SK-N-MC (cell line): Measurements from ENCODE around the gene GABRB2.

Experiments used
- EZH2 ChIP-seq: fragments of 200-600 bp; sonication (generic); IDR thresholded peaks from one replicate; pipeline ENCODE4 v1.6.1; 2017; ENCODE audit warnings: antibody characterized with exemption
- FOXP2 ChIP-seq: optimal IDR thresholded peaks from 2 replicates; pipeline ENCODE3; 2011; ENCODE audit warnings: mild to moderate bottlenecking, moderate library complexity; ENCODE audit not compliant: insufficient read depth; ENCODE audit errors: extremely low read length, control extremely low read depth
- POLR2AphosphoS5 ChIP-seq: IDR thresholded peaks from 2 replicates; pipeline ENCODE4 v1.6.1; 2012; ENCODE audit warnings: mild to moderate bottlenecking, low read depth, low read length, borderline replicate concordance

- TF ChIP-seq EZH2 = no peak
- no peak for TF ChIP-seq POLR2AphosphoS5
- TF ChIP-seq FOXP2 = no peak
These were observed 104.1 kb downstream of the GABRB2 start for GRCh38 chr5:161442471-161442870.
